WTC11 (cell line): ENCODE measurements around the gene ITPR3.
A peak's percentile ranks its signal among the peaks of the same experiment; 100 is the strongest.

Experiments used
- CBFB ChIP-seq: sonication (generic); formaldehyde crosslinking; IDR thresholded peaks from 2 replicates; pipeline ENCODE4 v1.8.1; 2022; ENCODE audit warnings: mild to moderate bottlenecking, low read depth, missing genetic modification reagents
- ETV6 ChIP-seq: sonication (generic); formaldehyde crosslinking; IDR thresholded peaks from 2 replicates; pipeline ENCODE4 v1.8.1; 2022; ENCODE audit warnings: mild to moderate bottlenecking, missing genetic modification reagents
- NR2C2 ChIP-seq: sonication (generic); formaldehyde crosslinking; IDR thresholded peaks from 2 replicates; pipeline ENCODE4 v1.8.0; 2022; ENCODE audit warnings: mild to moderate bottlenecking, missing genetic modification reagents
- ZNF317 ChIP-seq: sonication (generic); formaldehyde crosslinking; IDR thresholded peaks from 2 replicates; pipeline ENCODE4 v1.8.1; 2023; ENCODE audit warnings: low read depth, mild to moderate bottlenecking, moderate library complexity, missing genetic modification reagents, borderline replicate concordance
- TF ChIP-seq, protein P1 (sequence below): fragments of 200-600 bp; IDR thresholded peaks from 2 replicates; pipeline ENCODE4 v1.8.0; 2022; ENCODE audit warnings: antibody characterized with exemption
- TF ChIP-seq, protein P2 (sequence below): fragments of 250-450 bp; sonication (Bioruptor Pico); IDR thresholded peaks from 2 replicates; pipeline ENCODE4 v1.9.0; 2021; ENCODE audit warnings: moderate library complexity, mild to moderate bottlenecking, inconsistent platforms, borderline replicate concordance
- TF ChIP-seq, protein P3 (sequence below): sonication (generic); formaldehyde crosslinking; IDR thresholded peaks from 2 replicates; pipeline ENCODE4 v1.8.0; 2022; ENCODE audit warnings: missing genetic modification reagents
- TF ChIP-seq, protein P4 (sequence below): sonication (generic); formaldehyde crosslinking; IDR thresholded peaks from 2 replicates; pipeline ENCODE4 v1.8.0; 2022; ENCODE audit warnings: mild to moderate bottlenecking, missing genetic modification reagents
- TF ChIP-seq, protein P5 (sequence below): sonication (generic); formaldehyde crosslinking; IDR thresholded peaks from 2 replicates; pipeline ENCODE4 v1.8.1; 2023; ENCODE audit warnings: mild to moderate bottlenecking, missing genetic modification reagents, moderate library complexity
- TF ChIP-seq, protein P6 (sequence below): sonication (generic); formaldehyde crosslinking; conservative IDR thresholded peaks from 2 replicates; pipeline ENCODE4 v1.8.1; 2022; ENCODE audit warnings: mild to moderate bottlenecking, missing genetic modification reagents
- TF ChIP-seq, protein P7 (sequence below): sonication (generic); formaldehyde crosslinking; IDR thresholded peaks from 2 replicates; pipeline ENCODE4 v1.8.1; 2022; ENCODE audit warnings: low read depth, missing genetic modification reagents, borderline replicate concordance
- TF ChIP-seq, protein P8 (sequence below): sonication (generic); formaldehyde crosslinking; IDR thresholded peaks from 2 replicates; pipeline ENCODE4 v1.8.1; 2022; ENCODE audit warnings: mild to moderate bottlenecking, missing genetic modification reagents, moderate library complexity, borderline replicate concordance
- TF ChIP-seq, protein P9 (sequence below): sonication (generic); formaldehyde crosslinking; IDR thresholded peaks from 2 replicates; pipeline ENCODE4 v1.8.0; 2022; ENCODE audit warnings: mild to moderate bottlenecking, missing genetic modification reagents

DNA sequence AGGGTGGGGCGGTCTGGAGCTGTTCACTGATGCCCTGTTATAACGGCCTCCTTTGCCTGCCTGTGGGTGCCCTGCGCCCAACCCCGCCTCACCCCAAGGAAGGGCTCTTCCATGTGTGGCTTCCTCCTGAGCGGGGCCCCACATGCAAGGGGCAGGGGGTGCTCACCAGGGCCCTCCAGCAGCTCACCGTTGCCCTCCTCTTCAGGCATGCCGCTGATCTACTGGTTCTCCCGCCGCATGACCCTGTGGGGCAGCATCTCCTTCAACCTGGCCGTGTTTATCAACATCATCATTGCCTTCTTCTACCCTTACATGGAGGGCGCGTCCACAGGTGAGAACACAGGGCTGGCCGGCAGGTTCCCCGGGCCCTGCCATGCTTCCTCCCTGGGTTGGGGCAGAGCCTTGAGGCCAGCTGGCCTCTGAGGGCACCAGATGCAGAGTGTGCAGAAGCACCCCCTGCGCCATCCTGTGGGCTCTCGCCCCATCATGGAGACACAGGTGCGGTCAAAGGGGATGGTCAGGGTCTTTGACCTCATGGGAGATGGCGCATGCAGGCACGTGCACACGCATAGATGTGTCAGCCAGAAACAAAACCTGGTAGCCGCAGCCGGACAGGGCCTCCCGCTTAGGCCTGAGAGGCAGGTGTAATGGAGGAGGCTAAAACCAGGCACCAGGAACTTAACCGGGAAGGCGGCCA, 67.5 kb downstream of the ITPR3 start:
- TF ChIP-seq CBFB (CRISPR knock-in tag) = no peak
- TF ChIP-seq, protein P1, sequence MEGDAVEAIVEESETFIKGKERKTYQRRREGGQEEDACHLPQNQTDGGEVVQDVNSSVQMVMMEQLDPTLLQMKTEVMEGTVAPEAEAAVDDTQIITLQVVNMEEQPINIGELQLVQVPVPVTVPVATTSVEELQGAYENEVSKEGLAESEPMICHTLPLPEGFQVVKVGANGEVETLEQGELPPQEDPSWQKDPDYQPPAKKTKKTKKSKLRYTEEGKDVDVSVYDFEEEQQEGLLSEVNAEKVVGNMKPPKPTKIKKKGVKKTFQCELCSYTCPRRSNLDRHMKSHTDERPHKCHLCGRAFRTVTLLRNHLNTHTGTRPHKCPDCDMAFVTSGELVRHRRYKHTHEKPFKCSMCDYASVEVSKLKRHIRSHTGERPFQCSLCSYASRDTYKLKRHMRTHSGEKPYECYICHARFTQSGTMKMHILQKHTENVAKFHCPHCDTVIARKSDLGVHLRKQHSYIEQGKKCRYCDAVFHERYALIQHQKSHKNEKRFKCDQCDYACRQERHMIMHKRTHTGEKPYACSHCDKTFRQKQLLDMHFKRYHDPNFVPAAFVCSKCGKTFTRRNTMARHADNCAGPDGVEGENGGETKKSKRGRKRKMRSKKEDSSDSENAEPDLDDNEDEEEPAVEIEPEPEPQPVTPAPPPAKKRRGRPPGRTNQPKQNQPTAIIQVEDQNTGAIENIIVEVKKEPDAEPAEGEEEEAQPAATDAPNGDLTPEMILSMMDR = no peak
- TF ChIP-seq, protein P2, sequence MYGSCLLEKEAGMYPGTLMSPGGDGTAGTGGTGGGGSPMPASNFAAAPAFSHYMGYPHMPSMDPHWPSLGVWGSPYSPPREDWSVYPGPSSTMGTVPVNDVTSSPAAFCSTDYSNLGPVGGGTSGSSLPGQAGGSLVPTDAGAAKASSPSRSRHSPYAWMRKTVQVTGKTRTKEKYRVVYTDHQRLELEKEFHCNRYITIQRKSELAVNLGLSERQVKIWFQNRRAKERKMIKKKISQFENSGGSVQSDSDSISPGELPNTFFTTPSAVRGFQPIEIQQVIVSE (CRISPR knock-in tag) = no peak
- TF ChIP-seq ZNF317 = no peak
- TF ChIP-seq, protein P3, sequence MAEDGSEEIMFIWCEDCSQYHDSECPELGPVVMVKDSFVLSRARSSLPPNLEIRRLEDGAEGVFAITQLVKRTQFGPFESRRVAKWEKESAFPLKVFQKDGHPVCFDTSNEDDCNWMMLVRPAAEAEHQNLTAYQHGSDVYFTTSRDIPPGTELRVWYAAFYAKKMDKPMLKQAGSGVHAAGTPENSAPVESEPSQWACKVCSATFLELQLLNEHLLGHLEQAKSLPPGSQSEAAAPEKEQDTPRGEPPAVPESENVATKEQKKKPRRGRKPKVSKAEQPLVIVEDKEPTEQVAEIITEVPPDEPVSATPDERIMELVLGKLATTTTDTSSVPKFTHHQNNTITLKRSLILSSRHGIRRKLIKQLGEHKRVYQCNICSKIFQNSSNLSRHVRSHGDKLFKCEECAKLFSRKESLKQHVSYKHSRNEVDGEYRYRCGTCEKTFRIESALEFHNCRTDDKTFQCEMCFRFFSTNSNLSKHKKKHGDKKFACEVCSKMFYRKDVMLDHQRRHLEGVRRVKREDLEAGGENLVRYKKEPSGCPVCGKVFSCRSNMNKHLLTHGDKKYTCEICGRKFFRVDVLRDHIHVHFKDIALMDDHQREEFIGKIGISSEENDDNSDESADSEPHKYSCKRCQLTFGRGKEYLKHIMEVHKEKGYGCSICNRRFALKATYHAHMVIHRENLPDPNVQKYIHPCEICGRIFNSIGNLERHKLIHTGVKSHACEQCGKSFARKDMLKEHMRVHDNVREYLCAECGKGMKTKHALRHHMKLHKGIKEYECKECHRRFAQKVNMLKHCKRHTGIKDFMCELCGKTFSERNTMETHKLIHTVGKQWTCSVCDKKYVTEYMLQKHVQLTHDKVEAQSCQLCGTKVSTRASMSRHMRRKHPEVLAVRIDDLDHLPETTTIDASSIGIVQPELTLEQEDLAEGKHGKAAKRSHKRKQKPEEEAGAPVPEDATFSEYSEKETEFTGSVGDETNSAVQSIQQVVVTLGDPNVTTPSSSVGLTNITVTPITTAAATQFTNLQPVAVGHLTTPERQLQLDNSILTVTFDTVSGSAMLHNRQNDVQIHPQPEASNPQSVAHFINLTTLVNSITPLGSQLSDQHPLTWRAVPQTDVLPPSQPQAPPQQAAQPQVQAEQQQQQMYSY (CRISPR knock-in tag) = peak; percentile 36; the same call in 1 of the 2 replicates
- TF ChIP-seq, protein P4, sequence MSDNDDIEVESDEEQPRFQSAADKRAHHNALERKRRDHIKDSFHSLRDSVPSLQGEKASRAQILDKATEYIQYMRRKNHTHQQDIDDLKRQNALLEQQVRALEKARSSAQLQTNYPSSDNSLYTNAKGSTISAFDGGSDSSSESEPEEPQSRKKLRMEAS = no peak
- TF ChIP-seq, protein P5, sequence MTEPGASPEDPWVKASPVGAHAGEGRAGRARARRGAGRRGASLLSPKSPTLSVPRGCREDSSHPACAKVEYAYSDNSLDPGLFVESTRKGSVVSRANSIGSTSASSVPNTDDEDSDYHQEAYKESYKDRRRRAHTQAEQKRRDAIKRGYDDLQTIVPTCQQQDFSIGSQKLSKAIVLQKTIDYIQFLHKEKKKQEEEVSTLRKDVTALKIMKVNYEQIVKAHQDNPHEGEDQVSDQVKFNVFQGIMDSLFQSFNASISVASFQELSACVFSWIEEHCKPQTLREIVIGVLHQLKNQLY (CRISPR knock-in tag) = no peak
- TF ChIP-seq, protein P6, sequence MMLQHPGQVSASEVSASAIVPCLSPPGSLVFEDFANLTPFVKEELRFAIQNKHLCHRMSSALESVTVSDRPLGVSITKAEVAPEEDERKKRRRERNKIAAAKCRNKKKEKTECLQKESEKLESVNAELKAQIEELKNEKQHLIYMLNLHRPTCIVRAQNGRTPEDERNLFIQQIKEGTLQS (CRISPR knock-in tag) = no peak
- TF ChIP-seq ETV6 (CRISPR knock-in tag) = no peak
- TF ChIP-seq, protein P7, sequence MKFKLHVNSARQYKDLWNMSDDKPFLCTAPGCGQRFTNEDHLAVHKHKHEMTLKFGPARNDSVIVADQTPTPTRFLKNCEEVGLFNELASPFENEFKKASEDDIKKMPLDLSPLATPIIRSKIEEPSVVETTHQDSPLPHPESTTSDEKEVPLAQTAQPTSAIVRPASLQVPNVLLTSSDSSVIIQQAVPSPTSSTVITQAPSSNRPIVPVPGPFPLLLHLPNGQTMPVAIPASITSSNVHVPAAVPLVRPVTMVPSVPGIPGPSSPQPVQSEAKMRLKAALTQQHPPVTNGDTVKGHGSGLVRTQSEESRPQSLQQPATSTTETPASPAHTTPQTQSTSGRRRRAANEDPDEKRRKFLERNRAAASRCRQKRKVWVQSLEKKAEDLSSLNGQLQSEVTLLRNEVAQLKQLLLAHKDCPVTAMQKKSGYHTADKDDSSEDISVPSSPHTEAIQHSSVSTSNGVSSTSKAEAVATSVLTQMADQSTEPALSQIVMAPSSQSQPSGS = no peak
- no peak for TF ChIP-seq NR2C2 (CRISPR knock-in tag)
- TF ChIP-seq, protein P8, sequence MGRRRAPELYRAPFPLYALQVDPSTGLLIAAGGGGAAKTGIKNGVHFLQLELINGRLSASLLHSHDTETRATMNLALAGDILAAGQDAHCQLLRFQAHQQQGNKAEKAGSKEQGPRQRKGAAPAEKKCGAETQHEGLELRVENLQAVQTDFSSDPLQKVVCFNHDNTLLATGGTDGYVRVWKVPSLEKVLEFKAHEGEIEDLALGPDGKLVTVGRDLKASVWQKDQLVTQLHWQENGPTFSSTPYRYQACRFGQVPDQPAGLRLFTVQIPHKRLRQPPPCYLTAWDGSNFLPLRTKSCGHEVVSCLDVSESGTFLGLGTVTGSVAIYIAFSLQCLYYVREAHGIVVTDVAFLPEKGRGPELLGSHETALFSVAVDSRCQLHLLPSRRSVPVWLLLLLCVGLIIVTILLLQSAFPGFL (CRISPR knock-in tag) = no peak
- TF ChIP-seq, protein P9, sequence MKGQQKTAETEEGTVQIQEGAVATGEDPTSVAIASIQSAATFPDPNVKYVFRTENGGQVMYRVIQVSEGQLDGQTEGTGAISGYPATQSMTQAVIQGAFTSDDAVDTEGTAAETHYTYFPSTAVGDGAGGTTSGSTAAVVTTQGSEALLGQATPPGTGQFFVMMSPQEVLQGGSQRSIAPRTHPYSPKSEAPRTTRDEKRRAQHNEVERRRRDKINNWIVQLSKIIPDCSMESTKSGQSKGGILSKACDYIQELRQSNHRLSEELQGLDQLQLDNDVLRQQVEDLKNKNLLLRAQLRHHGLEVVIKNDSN (CRISPR knock-in tag) = no peak
